Endothelial cell of umbilical vein (primary cell): ENCODE results near the gene MB. TPM values are rescaled to one million over a fixed set of nuclear protein-coding genes. Genes with fewer than 3 reads are reported as not detected.

ENCODE experiments used
- BruUV-seq: library from RNA; stranded (reverse); fragments of 400-500 nt; replicated peaks from 2 replicates; lab custom pipeline; 2021; lab: Mats Ljungman, UMichigan
- CTCF ChIA-PET: fragments of 300-600, 350-600 bp; sonication (Branson Sonifier 250); formaldehyde crosslinking; loops from one replicate; lab custom pipeline; 2021; ENCODE audit warnings: antibody characterized with exemption, inconsistent platforms; lab: Charles Lee
- POLR2A ChIA-PET: fragments of 300-600, 350-600 bp; sonication (Branson Sonifier 250); formaldehyde crosslinking; loops from one replicate; lab custom pipeline; 2021; ENCODE audit warnings: antibody characterized with exemption, inconsistent platforms; lab: Charles Lee
- DNase-seq: peaks from one replicate; pipeline ENCODE4 v3.0.0-alpha.2; 2011; ENCODE audit warnings: low read depth, low spot score
- FAIRE-seq: peaks from 2 replicates; lab custom pipeline; 2011; peaks lifted over from hg19 to GRCh38; lab: Jason Lieb, UNC
- H2AFZ ChIP-seq: 2 replicates; pipeline ENCODE4 v1.6.0; 2012; ENCODE audit warnings: low read depth, low read length, control low read depth, inconsistent platforms
- H3K27ac ChIP-seq: 2 replicates; pipeline ENCODE4 v1.5.1; 2011; ENCODE audit warnings: low read depth, mild to moderate bottlenecking, control low read depth, low read length, moderate library complexity; ENCODE audit not compliant: insufficient read depth
- H3K27me3 ChIP-seq, 2 experiments: 2 replicates each; pipeline versions ENCODE4 v1.6.0 to v1.6.1; 2011; ENCODE audit warnings: low read length in 2 of 2, mixed read lengths in 1 of 2; ENCODE audit not compliant: control insufficient read depth in 2 of 2, insufficient read depth in 2 of 2
- H3K36me3 ChIP-seq, 2 experiments: 2 replicates in 1 of 2; 3 replicates in 1 of 2; pipeline ENCODE4 v1.5.1; 2011; ENCODE audit warnings: low read length in 2 of 2, mild to moderate bottlenecking in 1 of 2, moderate library complexity in 1 of 2; ENCODE audit not compliant: control insufficient read depth in 2 of 2, insufficient read depth in 2 of 2; ENCODE audit errors: extremely low read depth in 1 of 2
- H3K4me1 ChIP-seq: 3 replicates; pipeline ENCODE4 v1.5.1; 2011; ENCODE audit warnings: mild to moderate bottlenecking, low read length; ENCODE audit not compliant: control insufficient read depth, insufficient read depth; ENCODE audit errors: extremely low read depth
- H3K4me2 ChIP-seq: 2 replicates; pipeline ENCODE4 v1.6.1; 2011; ENCODE audit warnings: low read length, control low read depth, mixed read lengths; ENCODE audit not compliant: insufficient read depth
- H3K4me3 ChIP-seq, 3 experiments: fragments of 200-600 bp in 1 of 3; sonication (generic), shearing (Covaris generic) in 1 of 3; replicated peaks in 1 of 3; 2 replicates each; pipeline ENCODE4 v1.5.1; 2011 to 2016; ENCODE audit warnings: control low read depth in 3 of 3, low read length in 3 of 3, mild to moderate bottlenecking in 2 of 3, inconsistent platforms in 1 of 3, low read depth in 1 of 3, moderate library complexity in 1 of 3; ENCODE audit not compliant: insufficient read depth in 1 of 3
- H3K79me2 ChIP-seq: 2 replicates; pipeline ENCODE4 v1.6.0; 2012; ENCODE audit warnings: low read length, inconsistent platforms; ENCODE audit not compliant: control insufficient read depth, insufficient read depth
- H3K9ac ChIP-seq: replicated peaks from 2 replicates; pipeline ENCODE3; 2011; ENCODE audit warnings: low read length, control low read depth; ENCODE audit not compliant: insufficient read depth; ENCODE audit errors: extremely low read depth
- H3K9me1 ChIP-seq: replicated peaks from 3 replicates; pipeline ENCODE4 v1.6.0; 2011; ENCODE audit warnings: mild to moderate bottlenecking, low read length; ENCODE audit not compliant: control insufficient read depth, insufficient read depth; ENCODE audit errors: extremely low read depth
- H3K9me3 ChIP-seq: replicated peaks from 2 replicates; pipeline ENCODE4 v1.5.1; 2012; ENCODE audit warnings: low read length, inconsistent platforms; ENCODE audit not compliant: control insufficient read depth, insufficient read depth
- H4K20me1 ChIP-seq: replicated peaks from 2 replicates; pipeline ENCODE3; 2011; ENCODE audit warnings: mild to moderate bottlenecking, low read length; ENCODE audit not compliant: control insufficient read depth, insufficient read depth; ENCODE audit errors: extremely low read depth
- EZH2 ChIP-seq: IDR thresholded peaks from 2 replicates; pipeline ENCODE4 v1.6.1; 2012; ENCODE audit warnings: borderline replicate concordance, low read depth, mild to moderate bottlenecking, moderate library complexity, low read length, inconsistent platforms; ENCODE audit not compliant: severe bottlenecking
- POLR2A ChIP-seq: IDR thresholded peaks from 2 replicates; pipeline ENCODE4 v1.6.1; 2012; ENCODE audit warnings: low read depth, mild to moderate bottlenecking, control low read depth, low read length
- dilution Hi-C: fragments of 300-500 bp; cut with MboI; formaldehyde crosslinking; loops from one replicate; pipeline ENCODE4 v1.15.0; 2019; ENCODE audit warnings: low sequenced_read_pairs; ENCODE audit not compliant: extremely low pct_ligation_motif_present
- intact Hi-C: fragments of 100-400 bp; cut with micrococcal nuclease; formaldehyde crosslinking; loops from one replicate; pipeline ENCODE4 v1.10.0; 2022
- polyA plus RNA-seq, 4 experiments: library from polyadenylated mRNA; depleted of rRNA in 3 of 4; stranded (reverse) in 3 of 4; unstranded in 1 of 4; fragments of >200 nt; gene quantifications; 2 replicates each; pipeline versions ENCODE4 v1.2.1 to v1.2.3, GENCODE V29; 2011 to 2012; ENCODE audit warnings: missing spikeins in 1 of 4
- total RNA-seq: library from RNA; stranded (reverse); gene quantifications from 2 replicates; pipeline ENCODE4 v1.2.3, GENCODE V29; 2021
- TF ChIP-seq, protein P1 (sequence below), 2 donors: IDR thresholded peaks; 1 replicate in 1 of 2; 2 replicates in 1 of 2; pipeline ENCODE4 v1.5.1; 2011; ENCODE audit warnings: low read length in 2 of 2, mild to moderate bottlenecking in 2 of 2, moderate library complexity in 2 of 2, control low read depth in 1 of 2, inconsistent platforms in 1 of 2, low read depth in 1 of 2; ENCODE audit not compliant: insufficient read depth in 1 of 2; ENCODE audit errors: extremely low read depth in 1 of 2

MB gene
- total and polyA plus RNA-seq, 2 donors (not counting 3 experiments of a cell fraction or from before 2014, with no cell fraction given), result not detected

DNA sequence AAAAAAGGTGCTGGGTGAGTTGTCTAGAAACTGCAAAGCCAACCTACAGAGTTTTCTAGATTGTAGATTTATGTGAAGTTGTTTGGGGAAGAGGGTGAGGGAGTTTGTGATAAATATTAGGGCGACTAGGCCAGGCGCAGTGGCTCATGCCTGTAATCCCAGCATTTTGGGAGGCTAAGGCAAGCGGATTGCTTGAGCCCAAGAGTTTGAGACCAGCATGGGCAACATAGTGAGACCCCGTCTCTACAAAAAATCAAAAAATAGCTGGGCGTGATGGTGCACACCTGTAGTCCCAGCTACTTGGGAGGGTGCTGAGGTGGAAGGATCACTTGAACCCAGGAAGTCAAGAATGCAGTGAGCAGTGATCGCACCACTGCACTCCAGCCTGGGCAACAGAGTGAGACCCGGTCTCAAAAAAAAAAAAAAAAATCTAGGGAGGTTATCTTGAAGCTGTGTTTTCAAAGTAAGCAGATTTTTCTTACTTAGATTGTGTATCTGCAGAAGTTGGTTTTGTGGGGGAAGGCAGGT lies 32.0 kb upstream of the MB start:
- Histone ChIP-seq H3K4me3 (peak overlapping the region in 1 of 3 experiments; percentile 59), H3K4me1 (peaks cover 8% of the 10 kb centered on the region), H4K20me1 (no peaks in the 10 kb centered on the region), H3K36me3 (no peaks in the 10 kb centered on the region), H2AFZ (peak overlapping the region; percentile 96), H3K9me1 (no peaks in the 10 kb centered on the region), H3K9me3 (no peaks in the 10 kb centered on the region), H3K27me3 (peaks cover 0 to 5% of the 10 kb centered on the region in 2 experiments), H3K79me2 (no peaks in the 10 kb centered on the region), H3K27ac (no peak overlapping the region), H3K9ac (no peak overlapping the region), H3K4me2 (peak overlapping the region; percentile 70)
- POLR2A ChIA-PET, result interaction anchor here (0.7 kb wide), 1 partner anchor 12 kb away, joined by 3 read pairs; no protein-coding TSS in a partner anchor
- no peak for FAIRE-seq
- TF ChIP-seq EZH2 (no peak), POLR2A (no peak)
- TF ChIP-seq, protein P1, sequence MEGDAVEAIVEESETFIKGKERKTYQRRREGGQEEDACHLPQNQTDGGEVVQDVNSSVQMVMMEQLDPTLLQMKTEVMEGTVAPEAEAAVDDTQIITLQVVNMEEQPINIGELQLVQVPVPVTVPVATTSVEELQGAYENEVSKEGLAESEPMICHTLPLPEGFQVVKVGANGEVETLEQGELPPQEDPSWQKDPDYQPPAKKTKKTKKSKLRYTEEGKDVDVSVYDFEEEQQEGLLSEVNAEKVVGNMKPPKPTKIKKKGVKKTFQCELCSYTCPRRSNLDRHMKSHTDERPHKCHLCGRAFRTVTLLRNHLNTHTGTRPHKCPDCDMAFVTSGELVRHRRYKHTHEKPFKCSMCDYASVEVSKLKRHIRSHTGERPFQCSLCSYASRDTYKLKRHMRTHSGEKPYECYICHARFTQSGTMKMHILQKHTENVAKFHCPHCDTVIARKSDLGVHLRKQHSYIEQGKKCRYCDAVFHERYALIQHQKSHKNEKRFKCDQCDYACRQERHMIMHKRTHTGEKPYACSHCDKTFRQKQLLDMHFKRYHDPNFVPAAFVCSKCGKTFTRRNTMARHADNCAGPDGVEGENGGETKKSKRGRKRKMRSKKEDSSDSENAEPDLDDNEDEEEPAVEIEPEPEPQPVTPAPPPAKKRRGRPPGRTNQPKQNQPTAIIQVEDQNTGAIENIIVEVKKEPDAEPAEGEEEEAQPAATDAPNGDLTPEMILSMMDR (IDR thresholded peaks at IDR 0.05; ENCODE audit: extremely low read depth in 1 of 2, insufficient read depth in 1 of 2, low read depth in 1 of 2, low read length in 2 of 2), result no peak
- CTCF ChIA-PET, result interaction anchor here (0.9 to 1.8 kb wide), 6 partner anchors 11 to 417 kb away, joined by 3 to 7 read pairs (median 6); no protein-coding TSS in a partner anchor
- intact Hi-C loops (loop anchor here (10.0 kb wide), 1 partner anchor 86 kb away; no protein-coding TSS in a partner anchor), dilution Hi-C loops (no loop called here)
- no peak for DNase-seq
- no TSS peak for BruUV-seq
